Ishikawa (cell line): ENCODE results near the gene PLAAT5.

Experiments used
- CEBPB ChIP-seq: IDR thresholded peaks from 2 replicates; pipeline ENCODE4 v1.6.1; 2012
- CREB1 ChIP-seq: IDR thresholded peaks from 2 replicates; pipeline ENCODE4 v1.6.1; 2012; ENCODE audit warnings: low read depth
- EP300 ChIP-seq: IDR thresholded peaks from 2 replicates; pipeline ENCODE4 v1.6.1; 2012; ENCODE audit warnings: borderline replicate concordance
- RAD21 ChIP-seq: IDR thresholded peaks from 2 replicates; pipeline ENCODE4 v1.6.1; 2012; ENCODE audit warnings: low read depth
- TEAD4 ChIP-seq: IDR thresholded peaks from 2 replicates; pipeline ENCODE4 v1.6.1; 2012
- TF ChIP-seq, protein P1 (sequence below): IDR thresholded peaks from 2 replicates; pipeline ENCODE4 v1.6.1; 2012; ENCODE audit warnings: low read depth, mild to moderate bottlenecking

GRCh38 chr11:63507511-63507910, 16.5 kb upstream of the PLAAT5 start:
- TF ChIP-seq CREB1 (no peak), EP300 (no peak), RAD21 (no peak), TEAD4 (no peak), CEBPB (no peak)
- TF ChIP-seq, protein P1, sequence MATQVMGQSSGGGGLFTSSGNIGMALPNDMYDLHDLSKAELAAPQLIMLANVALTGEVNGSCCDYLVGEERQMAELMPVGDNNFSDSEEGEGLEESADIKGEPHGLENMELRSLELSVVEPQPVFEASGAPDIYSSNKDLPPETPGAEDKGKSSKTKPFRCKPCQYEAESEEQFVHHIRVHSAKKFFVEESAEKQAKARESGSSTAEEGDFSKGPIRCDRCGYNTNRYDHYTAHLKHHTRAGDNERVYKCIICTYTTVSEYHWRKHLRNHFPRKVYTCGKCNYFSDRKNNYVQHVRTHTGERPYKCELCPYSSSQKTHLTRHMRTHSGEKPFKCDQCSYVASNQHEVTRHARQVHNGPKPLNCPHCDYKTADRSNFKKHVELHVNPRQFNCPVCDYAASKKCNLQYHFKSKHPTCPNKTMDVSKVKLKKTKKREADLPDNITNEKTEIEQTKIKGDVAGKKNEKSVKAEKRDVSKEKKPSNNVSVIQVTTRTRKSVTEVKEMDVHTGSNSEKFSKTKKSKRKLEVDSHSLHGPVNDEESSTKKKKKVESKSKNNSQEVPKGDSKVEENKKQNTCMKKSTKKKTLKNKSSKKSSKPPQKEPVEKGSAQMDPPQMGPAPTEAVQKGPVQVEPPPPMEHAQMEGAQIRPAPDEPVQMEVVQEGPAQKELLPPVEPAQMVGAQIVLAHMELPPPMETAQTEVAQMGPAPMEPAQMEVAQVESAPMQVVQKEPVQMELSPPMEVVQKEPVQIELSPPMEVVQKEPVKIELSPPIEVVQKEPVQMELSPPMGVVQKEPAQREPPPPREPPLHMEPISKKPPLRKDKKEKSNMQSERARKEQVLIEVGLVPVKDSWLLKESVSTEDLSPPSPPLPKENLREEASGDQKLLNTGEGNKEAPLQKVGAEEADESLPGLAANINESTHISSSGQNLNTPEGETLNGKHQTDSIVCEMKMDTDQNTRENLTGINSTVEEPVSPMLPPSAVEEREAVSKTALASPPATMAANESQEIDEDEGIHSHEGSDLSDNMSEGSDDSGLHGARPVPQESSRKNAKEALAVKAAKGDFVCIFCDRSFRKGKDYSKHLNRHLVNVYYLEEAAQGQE: no peak
